ENCODE data around the gene IFNA4.

IFNA4 gene

GRCh38 chr9:21165516-21165915 lies 21.9 kb downstream of the IFNA4 start:
- no peak for DNase-seq

- DNase-seq = no peak
These were observed 27.2 kb downstream of the IFNA4 start for GRCh38 chr9:21160178-21160577.

- DNase-seq = no peak
These were observed 31.9 kb downstream of the IFNA4 start for GRCh38 chr9:21155501-21155900.

GRCh38 chr9:21154018-21154608 lies 33.3 kb downstream of the IFNA4 start:
- DNase-seq = no peak

GRCh38 chr9:21153336-21154017 lies 33.9 kb downstream of the IFNA4 start:
- DNase-seq = no peak

GRCh38 chr9:21144603-21145002 lies 42.8 kb downstream of the IFNA4 start:
- DNase-seq = no peak

GRCh38 chr9:21141427-21141882 lies 45.9 kb downstream of the IFNA4 start, which contains the start of gene IFNW1:
Gene IFNW1 (minus strand): TSS chr9:21141832. CDS start chr9:21141570, 262 bp downstream.
- no peak for DNase-seq

- no peak for DNase-seq
These were observed 50.4 kb downstream of the IFNA4 start for GRCh38 chr9:21137020-21137419.
